GM21367 (cell line): Measurements from ENCODE around the gene CTBP2.
"Not testable (repeated sequence)": the region's sequence is repeated elsewhere in the genome, so short reads cannot be mapped to it uniquely, and the experiment has no call there.

Experiments
- ATAC-seq: cut with Tn5 transposase; IDR thresholded peaks from one replicate; pipeline ENCODE4 v1.9.1; 2021; ENCODE audit not compliant: unreplicated experiment

CTBP2 gene

DNA sequence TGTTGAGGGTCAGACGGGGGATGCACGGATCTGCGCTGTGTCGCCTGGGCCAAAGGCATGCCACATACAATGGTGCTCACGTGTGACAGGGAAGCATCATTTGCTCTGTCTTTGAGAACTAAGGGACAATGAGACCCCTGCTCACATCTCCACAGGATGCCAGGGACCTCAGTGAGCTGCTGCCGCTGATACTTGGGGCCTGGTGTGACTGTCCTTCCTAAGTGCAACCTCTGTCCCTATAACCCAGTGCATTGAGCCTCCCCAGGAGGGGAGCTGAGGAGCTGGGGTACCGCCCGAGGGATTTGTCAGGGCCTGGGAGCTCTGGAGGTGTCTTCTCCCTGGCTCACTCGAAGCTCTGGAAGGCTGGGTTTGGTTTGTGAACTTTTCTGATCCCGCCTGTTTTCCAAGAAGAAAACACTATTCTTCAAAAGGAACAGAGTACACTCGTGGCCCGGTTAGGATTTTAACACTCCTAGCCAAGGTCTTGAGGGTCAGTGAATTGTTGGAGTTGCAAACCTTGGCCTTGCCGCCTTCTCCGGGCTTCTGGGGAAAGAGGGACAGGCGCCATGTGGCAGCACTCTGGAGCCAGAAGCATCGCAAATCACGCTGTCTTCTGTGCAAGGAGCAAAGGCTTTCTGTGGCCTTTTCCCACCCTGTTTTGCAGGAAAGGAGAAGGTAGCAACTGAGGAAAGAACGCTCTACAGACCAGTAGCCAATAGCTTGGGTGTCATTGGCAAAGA is 26.2 kb upstream of the CTBP2 start:
- no peak for ATAC-seq

DNA sequence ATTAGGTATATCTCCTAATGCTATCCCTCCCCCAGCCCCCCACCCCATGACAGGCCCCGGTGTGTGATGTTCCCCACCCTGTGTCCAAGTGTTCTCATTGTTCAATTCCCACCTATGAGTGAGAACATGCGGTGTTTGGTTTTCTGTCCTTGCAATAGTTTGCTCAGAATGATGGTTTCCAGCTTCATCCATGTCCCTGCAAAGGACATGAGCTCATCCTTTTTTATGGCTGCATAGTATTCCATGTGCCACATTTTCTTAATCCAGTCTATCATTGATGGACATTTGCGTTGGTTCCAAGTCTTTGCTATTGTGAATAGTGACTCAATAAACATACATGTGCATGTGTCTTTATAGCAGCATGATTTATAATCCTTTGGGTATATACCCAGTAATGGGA is 18.7 kb upstream of the CTBP2 start:
- ATAC-seq = not testable (repeated sequence)

DNA sequence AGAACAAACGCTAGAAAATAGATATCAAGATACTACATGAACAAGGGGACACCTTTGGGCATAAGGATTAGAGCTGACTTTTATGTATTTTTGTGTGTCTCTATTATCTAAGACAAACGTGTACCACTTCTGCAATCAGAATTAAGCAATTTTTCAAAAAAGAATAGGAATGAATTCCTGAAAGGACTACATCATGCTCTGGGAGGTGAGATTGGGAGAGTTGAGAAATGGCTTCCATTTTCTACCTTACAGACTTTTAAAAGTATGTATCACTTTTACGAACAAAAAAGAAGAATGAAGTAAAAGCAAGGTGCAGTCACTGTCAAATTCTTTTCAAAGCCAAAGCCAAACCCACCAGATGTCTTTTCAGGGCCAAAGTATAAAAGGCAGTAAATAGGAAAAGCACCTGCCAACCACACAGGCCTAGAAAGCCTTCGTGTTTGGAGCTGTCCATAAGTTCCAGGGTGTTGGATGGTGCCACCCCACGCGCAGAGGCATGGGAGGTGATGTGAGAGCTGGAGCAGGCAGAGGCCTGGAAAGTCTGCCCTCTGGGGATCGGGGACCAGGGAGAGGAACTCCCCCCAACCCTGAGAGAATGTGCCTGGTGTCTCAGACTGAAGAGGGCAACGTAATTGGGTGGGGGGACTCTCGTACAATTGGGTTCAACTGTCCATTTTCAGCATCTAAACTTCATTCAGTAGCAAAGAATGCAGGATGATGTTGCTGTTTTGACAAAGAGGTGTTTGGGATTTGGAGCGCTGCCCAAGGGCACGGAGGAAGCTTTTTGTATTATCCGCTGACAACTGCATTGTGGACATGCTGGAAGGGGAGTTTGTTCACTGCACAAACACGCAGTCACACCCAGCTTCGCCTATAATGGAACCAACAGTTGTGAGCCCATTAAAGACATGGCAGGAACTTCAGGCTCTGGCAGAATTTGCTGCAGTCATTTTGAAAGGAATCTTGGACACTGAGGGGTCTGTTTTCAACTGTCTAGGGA is 17.6 kb upstream of the CTBP2 start:
- ATAC-seq = no peak

GRCh38 chr10:125175807-125176206 is 15.4 kb upstream of the CTBP2 start:
- ATAC-seq = no peak

GRCh38 chr10:125174360-125174759 is 14.0 kb upstream of the CTBP2 start:
- ATAC-seq = no peak

- ATAC-seq = no peak
Observed at GRCh38 chr10:125172694-125173093, 12.3 kb upstream of the CTBP2 start.

DNA sequence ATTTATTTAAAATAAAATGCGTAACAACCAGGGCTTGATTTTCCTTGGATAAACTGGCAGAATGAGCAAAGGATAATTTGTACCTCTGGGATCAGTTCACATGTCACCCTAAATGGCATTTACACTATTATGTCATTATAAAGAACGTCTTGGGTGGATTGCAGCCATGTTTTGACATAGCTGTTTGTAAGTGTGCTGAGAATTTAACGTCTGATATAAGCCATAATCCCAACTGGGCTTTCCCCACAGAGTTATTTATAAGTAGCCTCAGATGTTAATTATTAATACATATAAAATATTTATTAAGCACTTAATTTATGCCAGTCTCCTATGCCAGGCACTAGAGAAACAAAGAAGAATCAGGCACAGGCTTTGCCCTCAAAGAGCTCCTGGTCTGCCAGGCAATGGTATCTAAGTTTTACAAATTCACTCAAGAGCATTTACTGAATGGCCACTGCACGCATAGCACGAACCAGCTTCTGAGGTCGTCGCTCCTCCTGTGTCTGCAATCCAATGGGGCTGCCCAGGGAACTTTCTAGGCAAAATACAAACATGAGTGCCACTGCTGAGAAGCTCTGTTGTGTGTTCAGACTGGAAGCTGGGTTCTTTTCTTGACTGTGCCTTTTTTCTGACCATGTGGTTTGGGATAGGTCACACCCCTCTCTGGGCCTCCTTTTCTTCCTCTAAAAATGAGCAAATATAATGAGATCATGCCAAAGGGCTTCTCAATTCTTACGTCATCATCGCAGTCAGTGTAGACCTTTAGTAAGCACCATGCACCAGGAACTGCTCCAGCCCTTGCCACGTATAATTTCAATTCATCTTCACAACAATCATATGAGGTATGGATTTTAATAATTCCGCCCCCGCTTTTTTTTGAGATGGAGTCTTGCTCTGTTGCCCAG is 11.3 kb upstream of the CTBP2 start:
- no peak for ATAC-seq

- ATAC-seq = no peak
Observed at GRCh38 chr10:125169915-125170314, 9.6 kb upstream of the CTBP2 start.

DNA sequence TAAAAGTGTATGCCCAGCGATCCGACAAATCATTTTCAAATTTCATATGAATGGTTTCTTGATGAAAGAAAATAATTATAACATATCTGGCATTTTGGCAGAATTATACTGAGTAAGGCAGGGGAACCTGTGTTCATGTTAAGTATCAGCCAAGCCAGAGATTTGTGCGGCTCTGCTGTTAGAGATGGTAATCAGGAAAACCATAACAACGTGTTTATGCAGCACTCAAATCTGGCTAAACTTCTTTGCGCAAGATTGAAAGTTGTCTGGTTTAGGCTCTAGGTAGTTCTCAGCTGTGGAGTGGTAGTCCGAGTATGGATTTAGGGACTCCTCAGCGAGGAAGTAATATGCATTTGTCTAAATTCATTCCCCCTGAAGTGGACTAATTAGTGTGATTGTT is 8.9 kb upstream of the CTBP2 start:
- no peak for ATAC-seq

- no peak for ATAC-seq
Observed at GRCh38 chr10:125166658-125167057, 6.3 kb upstream of the CTBP2 start.

DNA sequence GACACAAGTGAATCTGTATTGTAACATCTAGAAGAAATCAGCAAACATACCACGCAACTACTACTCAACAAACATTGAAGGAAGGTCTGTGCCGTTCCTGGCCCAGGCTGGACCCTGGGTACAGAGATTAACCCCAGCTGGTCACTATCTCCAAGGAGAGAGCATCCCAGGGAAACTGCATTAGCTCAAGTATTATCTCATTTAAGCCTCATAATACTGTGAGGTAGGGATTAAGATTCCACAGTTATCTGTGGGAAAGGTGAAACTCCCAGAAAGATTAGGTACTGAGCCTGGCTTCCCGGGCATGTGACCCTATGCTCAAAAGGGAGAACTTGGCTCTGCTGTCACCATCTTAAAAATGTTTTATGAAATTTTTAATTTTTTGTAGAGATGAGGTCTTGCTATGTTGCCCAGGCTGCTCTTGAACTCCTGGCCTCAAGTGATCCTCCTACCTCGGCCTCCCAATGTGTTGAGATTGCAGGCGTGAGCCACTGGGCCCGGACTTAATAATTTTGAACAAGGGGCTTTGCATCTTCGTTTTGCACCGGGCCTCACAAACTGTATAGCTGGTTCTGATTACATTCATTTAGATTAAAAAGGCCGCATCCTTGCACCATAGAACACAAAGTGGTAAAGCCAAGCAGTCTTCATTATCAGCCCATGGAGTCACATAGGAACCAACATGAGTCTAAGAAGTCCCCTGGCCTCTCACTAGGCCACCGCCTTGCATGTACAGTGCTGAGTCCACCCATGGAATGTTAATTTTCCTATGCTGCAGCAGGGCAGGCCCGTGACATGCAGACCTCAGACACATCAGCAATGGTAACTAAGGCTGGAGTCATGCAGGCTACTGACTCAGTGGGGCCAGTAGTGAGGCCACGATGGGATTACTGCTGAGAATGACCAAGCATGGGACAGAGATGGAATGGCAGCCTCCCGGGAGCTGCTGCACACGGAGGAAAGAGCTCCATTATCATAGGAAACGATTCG is 5.5 kb upstream of the CTBP2 start:
- no peak for ATAC-seq

DNA sequence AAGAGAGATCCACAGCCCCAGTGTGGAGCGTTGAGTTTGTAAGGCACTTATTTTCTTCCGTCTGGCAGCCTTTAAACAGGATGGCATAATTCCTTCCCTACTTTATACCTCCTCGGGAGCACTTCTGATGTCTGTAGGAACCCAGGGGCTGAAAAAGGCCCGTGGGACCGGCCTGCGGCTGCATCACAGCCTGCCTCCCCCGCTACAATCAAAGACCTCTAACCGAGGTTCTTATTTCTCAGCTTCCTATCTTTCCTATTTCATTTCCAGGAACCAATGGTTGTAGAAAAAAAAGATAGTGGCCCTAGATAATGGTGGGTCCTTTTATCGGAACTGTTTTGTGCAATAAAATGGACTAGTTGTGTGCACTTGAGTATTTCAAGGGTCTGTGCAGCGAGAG is 4.1 kb upstream of the CTBP2 start:
- ATAC-seq = no peak

DNA sequence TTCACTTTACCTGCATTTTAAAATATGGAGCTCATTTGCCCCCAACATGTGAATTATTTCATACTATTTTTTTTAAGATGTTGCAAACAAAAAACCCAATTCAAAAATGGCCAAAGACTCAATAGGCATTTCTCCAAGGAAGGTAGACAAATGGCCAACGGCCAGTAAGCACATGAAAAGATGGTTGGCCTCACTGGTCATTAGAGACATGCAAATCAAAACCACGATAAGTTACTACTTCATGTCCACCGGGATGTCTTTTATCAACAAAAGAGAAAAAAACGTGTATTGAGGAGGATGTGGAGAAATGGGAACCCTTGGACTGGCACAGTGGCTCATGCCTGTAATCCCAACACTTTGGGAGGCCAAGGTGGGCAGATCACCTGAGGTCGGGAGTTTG is 3.4 kb upstream of the CTBP2 start:
- ATAC-seq = no peak

DNA sequence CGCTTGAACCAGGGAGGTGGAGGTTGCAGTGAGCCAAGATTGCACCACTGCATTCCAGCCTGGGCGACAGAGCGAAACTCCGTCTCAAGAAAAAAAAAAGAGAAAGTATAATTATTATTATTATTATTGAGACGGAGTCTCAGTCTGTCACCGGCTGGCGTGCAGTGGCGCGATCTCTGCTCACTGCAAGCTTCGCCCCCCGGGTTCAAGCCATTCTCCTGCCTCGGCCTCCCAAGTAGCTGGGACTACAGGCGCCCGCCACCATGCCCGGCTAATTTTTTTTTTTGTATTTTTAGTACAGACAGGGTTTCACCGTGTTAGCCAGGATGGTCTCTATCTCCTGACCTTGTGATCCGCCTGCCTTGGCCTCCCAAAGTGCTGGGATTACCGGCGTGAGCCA is 2.9 kb upstream of the CTBP2 start:
- ATAC-seq = not testable (repeated sequence)

DNA sequence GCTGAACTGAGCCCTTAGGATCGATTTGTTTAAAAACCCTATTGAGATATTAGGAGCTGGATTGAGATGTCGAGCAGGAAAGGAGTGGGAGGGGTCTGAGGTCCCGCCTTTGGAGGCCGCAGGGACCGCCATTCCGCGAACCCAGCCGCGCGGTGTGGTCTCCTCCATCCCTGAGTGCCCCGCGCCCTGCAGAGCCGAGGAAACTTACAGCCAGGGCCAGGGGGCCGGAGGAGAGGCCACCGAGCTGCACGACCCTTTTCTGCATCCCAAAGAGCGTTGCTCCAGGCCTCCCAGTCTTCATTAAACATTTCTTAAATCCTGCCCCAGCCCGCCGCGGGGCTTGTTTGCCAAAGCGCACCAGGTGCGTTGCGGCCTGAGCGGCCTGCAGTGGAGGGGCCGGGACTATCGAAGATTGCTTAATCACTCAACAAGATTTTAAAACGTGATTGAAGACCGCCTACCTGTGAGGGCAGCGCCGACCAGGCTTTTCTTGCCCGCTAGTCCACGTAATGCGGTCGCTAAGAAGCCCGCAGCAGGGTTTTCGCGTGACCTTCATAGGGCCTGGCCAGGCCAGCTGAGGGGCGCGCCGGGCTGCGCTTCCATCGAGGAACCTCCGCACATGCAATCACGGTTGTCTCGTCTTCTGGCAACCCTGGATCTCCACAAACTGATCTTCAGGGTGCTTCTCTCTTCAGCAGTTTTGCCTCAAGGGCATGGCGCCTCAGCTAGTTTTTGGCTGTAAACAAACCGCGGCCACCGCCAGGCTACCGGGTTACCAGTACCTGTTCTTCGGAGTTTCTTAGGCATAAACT is 2.0 kb upstream of the CTBP2 start:
- ATAC-seq = no peak

DNA sequence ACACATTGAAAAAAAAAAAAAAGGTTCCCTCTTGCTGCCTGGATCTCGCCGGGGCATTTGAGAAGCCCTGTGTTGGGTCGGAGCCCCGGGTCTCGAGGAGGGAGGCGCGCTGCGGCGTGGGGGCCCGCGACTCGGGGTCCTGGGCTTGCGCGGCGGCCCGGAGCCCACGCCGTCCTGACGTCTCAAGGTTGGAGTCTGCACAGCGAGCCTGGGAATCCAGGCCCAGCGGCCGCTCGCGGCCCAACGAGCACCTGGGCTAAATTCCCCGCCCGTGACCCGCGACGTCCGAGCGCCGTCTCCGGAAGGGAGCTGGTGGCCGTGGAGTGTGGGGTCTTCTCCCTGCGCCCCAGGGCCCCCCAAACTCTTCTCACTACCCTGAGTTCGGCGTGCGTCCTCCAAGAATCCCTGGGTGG is 1.4 kb upstream of the CTBP2 start:
- ATAC-seq = no peak

DNA sequence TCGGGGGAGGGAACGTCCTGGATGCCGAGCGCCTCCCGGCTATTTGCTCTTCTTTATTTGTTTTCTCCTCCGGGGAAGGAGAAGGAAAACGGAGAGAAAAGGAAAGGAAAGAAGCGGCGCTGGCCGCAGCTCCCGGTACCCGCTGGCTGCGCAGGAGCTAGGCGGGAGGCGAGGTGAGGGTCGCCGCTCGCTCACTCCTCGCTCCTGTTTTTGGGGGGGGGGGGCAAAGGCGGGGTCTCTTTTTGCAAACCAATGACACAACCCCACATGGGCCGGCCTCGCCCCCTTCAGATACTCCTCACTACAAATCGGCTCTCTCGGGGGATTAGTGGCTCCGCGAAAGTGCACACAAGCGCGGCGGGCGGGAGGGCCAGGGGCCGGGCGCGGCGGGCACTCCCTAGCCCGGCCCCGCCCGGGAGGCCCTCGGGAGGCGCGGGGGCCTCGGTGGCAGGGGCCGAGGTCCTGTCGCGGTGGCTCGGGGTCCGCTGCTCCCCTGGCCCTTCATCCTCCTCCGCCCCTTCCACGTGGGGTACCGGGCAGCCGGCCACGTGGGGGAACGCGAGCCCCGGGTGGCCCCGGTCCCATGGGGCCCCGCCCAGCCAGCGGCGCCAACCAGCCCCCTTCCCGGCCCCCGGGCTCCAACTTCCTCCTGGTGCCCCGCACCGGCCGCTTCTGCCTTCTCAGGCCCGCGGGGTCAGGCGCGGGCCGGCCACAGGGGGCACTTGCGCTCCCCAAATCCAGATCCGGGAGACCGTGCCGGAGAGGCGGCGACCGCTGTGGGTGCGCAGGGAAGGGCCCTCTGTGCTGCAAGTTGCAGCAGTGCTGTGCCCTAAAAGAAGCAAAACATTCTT is 718 bp upstream of the CTBP2 start:
- no peak for ATAC-seq

- ATAC-seq = no peak
Observed at GRCh38 chr10:125159486-125159931, 854 bp downstream of the CTBP2 start.
